Measurements from ENCODE around the gene AUNIP.

GRCh38 chr1:25834894-25835293 lies 24.4 kb downstream of the AUNIP start:
- TF ChIP-seq CTCF (IDR thresholded peaks at IDR 0.05 in 8 of 11, conservative IDR thresholded peaks at IDR 0.05 in 3 of 11) (no peak), POLR2AphosphoS5 (IDR thresholded peaks at IDR 0.05) (no peak)
